H1 (cell line): ENCODE data around the gene PARD6A. TPM values are rescaled to one million over a fixed set of nuclear protein-coding genes. Genes with fewer than 3 reads are reported as not detected.

Source experiments
- CTCF ChIA-PET: fragments of 300-600 bp; sonication (Branson Sonifier 250); formaldehyde crosslinking; loops from one replicate; lab custom pipeline; 2021; ENCODE audit not compliant: partially characterized antibody; lab: Charles Lee
- POLR2A ChIA-PET: fragments of 300-600 bp; sonication (Branson Sonifier 250); formaldehyde crosslinking; loops from one replicate; lab custom pipeline; 2021; ENCODE audit warnings: inconsistent platforms; ENCODE audit not compliant: partially characterized antibody; lab: Charles Lee
- DNase-seq, 2 experiments: peaks; one replicate each; pipeline versions ENCODE4 v3.0.0 to v3.0.0-alpha.2; 2010 to 2022; ENCODE audit warnings: low spot score in 2 of 2, low read depth in 1 of 2, mixed read lengths in 1 of 2
- FAIRE-seq: peaks from 2 replicates; lab custom pipeline; 2011; peaks lifted over from hg19 to GRCh38; lab: Jason Lieb, UNC
- H2AFZ ChIP-seq: 2 replicates; pipeline ENCODE4 v1.8.1; 2012; ENCODE audit warnings: low read length, inconsistent platforms
- H2AK5ac ChIP-seq: 2 replicates; pipeline ENCODE4 v1.6.1; 2013; ENCODE audit warnings: low read depth, low read length
- H2BK120ac ChIP-seq: replicated peaks from 2 replicates; pipeline ENCODE3; 2013; ENCODE audit warnings: low read depth, low read length, inconsistent platforms
- H2BK12ac ChIP-seq: 2 replicates; pipeline ENCODE4 v1.6.1; 2013; ENCODE audit warnings: low read depth, low read length
- H2BK15ac ChIP-seq: 2 replicates; pipeline ENCODE4 v1.6.1; 2013; ENCODE audit warnings: low read length
- H2BK20ac ChIP-seq: 2 replicates; pipeline ENCODE4 v1.6.1; 2013; ENCODE audit warnings: low read length
- H2BK5ac ChIP-seq: 2 replicates; pipeline ENCODE4 v1.6.1; 2013; ENCODE audit warnings: low read depth, low read length
- H3K14ac ChIP-seq: 2 replicates; pipeline ENCODE4 v1.6.1; 2013; ENCODE audit warnings: inconsistent platforms; ENCODE audit not compliant: insufficient read length
- H3K18ac ChIP-seq: 2 replicates; pipeline ENCODE4 v1.6.1; 2013; ENCODE audit warnings: low read length; ENCODE audit errors: extremely low read depth
- H3K23ac ChIP-seq: 2 replicates; pipeline ENCODE4 v1.6.1; 2013; ENCODE audit warnings: inconsistent platforms; ENCODE audit not compliant: insufficient read length
- H3K23me2 ChIP-seq: 2 replicates; pipeline ENCODE4 v1.6.1; 2013; ENCODE audit warnings: low read depth, low read length
- H3K27ac ChIP-seq: 2 replicates; pipeline ENCODE4 v1.6.1; 2011; ENCODE audit warnings: low read depth, low read length, inconsistent platforms
- H3K27me3 ChIP-seq, 4 experiments: replicated peaks in 1 of 4; 1 replicate in 1 of 4; 2 replicates in 3 of 4; pipeline versions ENCODE4 v1.6.1 to v1.8.1; 2011 to 2013; ENCODE audit warnings: low read length in 3 of 4, mild to moderate bottlenecking in 3 of 4, inconsistent platforms in 2 of 4, mixed read lengths in 2 of 4, moderate library complexity in 1 of 4; ENCODE audit not compliant: control insufficient read depth in 3 of 4, insufficient read depth in 3 of 4; ENCODE audit errors: extremely low read depth in 1 of 4
- H3K36me3 ChIP-seq, 4 experiments: 2 replicates each; pipeline versions ENCODE4 v1.6.1 to v1.8.1; 2011 to 2013; ENCODE audit warnings: mild to moderate bottlenecking in 4 of 4, low read length in 3 of 4, moderate library complexity in 2 of 4, control low read depth in 1 of 4, inconsistent platforms in 1 of 4; ENCODE audit not compliant: insufficient read depth in 4 of 4, control insufficient read depth in 2 of 4
- H3K4ac ChIP-seq: replicated peaks from 2 replicates; pipeline ENCODE3; 2013; ENCODE audit warnings: low read length, low read depth, mixed read lengths, inconsistent platforms; ENCODE audit not compliant: insufficient read length
- H3K4me1 ChIP-seq, 4 experiments: replicated peaks in 1 of 4; 1 replicate in 1 of 4; 2 replicates in 3 of 4; pipeline versions ENCODE4 v1.6.1 to v1.8.1; 2011 to 2013; ENCODE audit warnings: low read length in 3 of 4, inconsistent platforms in 2 of 4, mixed read lengths in 1 of 4; ENCODE audit not compliant: insufficient read depth in 4 of 4, control insufficient read depth in 3 of 4
- H3K4me2 ChIP-seq, 2 experiments: 2 replicates each; pipeline versions ENCODE4 v1.6.1 to v1.8.1; 2011 to 2013; ENCODE audit warnings: low read depth in 2 of 2, low read length in 2 of 2, control low read depth in 1 of 2, inconsistent platforms in 1 of 2, mild to moderate bottlenecking in 1 of 2; ENCODE audit not compliant: insufficient read depth in 1 of 2
- H3K4me3 ChIP-seq, 4 experiments: fragments of 200-600, 300-600 bp in 1 of 4; sonication (generic), shearing (Covaris generic), sonication (Bioruptor Twin) in 1 of 4; 2 replicates each; pipeline versions ENCODE4 v1.5.1 to v1.8.1; 2011 to 2016; ENCODE audit warnings: low read length in 4 of 4, low read depth in 3 of 4, control low read depth in 2 of 4, inconsistent platforms in 2 of 4, mild to moderate bottlenecking in 2 of 4, mixed read lengths in 1 of 4, moderate library complexity in 1 of 4; ENCODE audit not compliant: insufficient read depth in 2 of 4; ENCODE audit errors: extremely low read depth in 1 of 4
- H3K56ac ChIP-seq: replicated peaks from 2 replicates; pipeline ENCODE3; 2013; ENCODE audit warnings: low read depth, mild to moderate bottlenecking, mixed read lengths, low read length, inconsistent platforms; ENCODE audit not compliant: insufficient read length
- H3K79me1 ChIP-seq: 2 replicates; pipeline ENCODE4 v1.6.1; 2013; ENCODE audit warnings: low read depth, low read length, control low read depth
- H3K79me2 ChIP-seq, 2 experiments: 2 replicates each; pipeline versions ENCODE4 v1.6.1 to v1.8.1; 2012 to 2013; ENCODE audit warnings: low read length in 2 of 2, mild to moderate bottlenecking in 2 of 2, inconsistent platforms in 1 of 2; ENCODE audit not compliant: insufficient read depth in 2 of 2, control insufficient read depth in 1 of 2
- H3K9ac ChIP-seq, 4 experiments: replicated peaks in 1 of 4; 1 replicate in 1 of 4; 2 replicates in 3 of 4; pipeline versions ENCODE4 v1.6.1 to v1.8.1; 2011 to 2013; ENCODE audit warnings: low read depth in 3 of 4, low read length in 3 of 4, control low read depth in 2 of 4, mild to moderate bottlenecking in 2 of 4, moderate library complexity in 2 of 4, inconsistent platforms in 1 of 4; ENCODE audit errors: extremely low read depth in 1 of 4
- H3K9me3 ChIP-seq, 2 experiments: 2 replicates each; pipeline versions ENCODE4 v1.6.1 to v1.8.1; 2012 to 2013; ENCODE audit warnings: mild to moderate bottlenecking in 2 of 2, moderate library complexity in 2 of 2, control low read depth in 1 of 2, inconsistent platforms in 1 of 2, low read depth in 1 of 2, low read length in 1 of 2, mixed read lengths in 1 of 2; ENCODE audit not compliant: insufficient read depth in 2 of 2
- H4K20me1 ChIP-seq, 2 experiments: replicated peaks in 1 of 2; 2 replicates each; pipeline versions ENCODE3 to v1.8.1; 2011 to 2013; ENCODE audit warnings: inconsistent platforms in 2 of 2, low read length in 2 of 2, mild to moderate bottlenecking in 1 of 2; ENCODE audit not compliant: insufficient read depth in 2 of 2, control insufficient read depth in 1 of 2
- H4K5ac ChIP-seq: 2 replicates; pipeline ENCODE4 v1.6.1; 2013; ENCODE audit warnings: low read length, low read depth, mixed read lengths, inconsistent platforms; ENCODE audit not compliant: insufficient read length
- H4K8ac ChIP-seq: 2 replicates; pipeline ENCODE4 v1.8.0; 2013; ENCODE audit warnings: mild to moderate bottlenecking, moderate library complexity, low read length, inconsistent platforms; ENCODE audit not compliant: insufficient read depth; ENCODE audit errors: extremely low read depth
- H4K91ac ChIP-seq: replicated peaks from 2 replicates; pipeline ENCODE3; 2013; ENCODE audit warnings: low read length, mixed read lengths, inconsistent platforms; ENCODE audit not compliant: insufficient read length
- BRCA1 ChIP-seq: IDR thresholded peaks from 2 replicates; pipeline ENCODE4 v1.6.1; 2012; ENCODE audit warnings: low read depth, low read length, improper control_type of control experiment
- CBX5 ChIP-seq: fragments of 300-800, 300-1000 bp; sonication (generic); IDR thresholded peaks from 2 replicates; pipeline ENCODE4 v1.7.1; 2016; ENCODE audit warnings: antibody characterized with exemption, low read length, low read depth
- CREB1 ChIP-seq: IDR thresholded peaks from 2 replicates; pipeline ENCODE4 v1.6.1; 2012; ENCODE audit warnings: inconsistent platforms
- E2F6 ChIP-seq: IDR thresholded peaks from 2 replicates; pipeline ENCODE4 v1.6.1; 2012; ENCODE audit warnings: inconsistent platforms
- GABPA ChIP-seq: IDR thresholded peaks from 2 replicates; pipeline ENCODE4 v1.6.1; 2011; ENCODE audit warnings: mild to moderate bottlenecking, low read length, moderate library complexity, borderline replicate concordance; ENCODE audit not compliant: insufficient read depth
- GTF2F1 ChIP-seq: IDR thresholded peaks from 2 replicates; pipeline ENCODE4 v1.6.1; 2012; ENCODE audit warnings: low read depth, low read length, improper control_type of control experiment, borderline replicate concordance
- KDM5A ChIP-seq: fragments of 200-600 bp; IDR thresholded peaks from 2 replicates; pipeline ENCODE4 v1.7.1; 2012; ENCODE audit warnings: mild to moderate bottlenecking, low read length, inconsistent platforms, mixed read lengths
- RBBP5 ChIP-seq: IDR thresholded peaks from 2 replicates; pipeline ENCODE4 v1.7.1; 2012; ENCODE audit warnings: low read depth, mild to moderate bottlenecking, inconsistent platforms, low read length, moderate library complexity, borderline replicate concordance
- RFX5 ChIP-seq: IDR thresholded peaks from 2 replicates; pipeline ENCODE4 v1.6.1; 2011; ENCODE audit warnings: low read depth, low read length, improper control_type of control experiment, borderline replicate concordance
- SIN3A ChIP-seq, 2 experiments: IDR thresholded peaks in 1 of 2; conservative IDR thresholded peaks in 1 of 2; 2 replicates each; pipeline ENCODE4 v1.6.1; 2011 to 2012; ENCODE audit warnings: low read length in 2 of 2, improper control_type of control experiment in 1 of 2, low read depth in 1 of 2, mild to moderate bottlenecking in 1 of 2
- SIX5 ChIP-seq: IDR thresholded peaks from 2 replicates; pipeline ENCODE4 v1.6.1; 2011; ENCODE audit warnings: mild to moderate bottlenecking, low read depth, low read length
- SP2 ChIP-seq: IDR thresholded peaks from 2 replicates; pipeline ENCODE4 v1.6.1; 2012; ENCODE audit warnings: mild to moderate bottlenecking, low read length, inconsistent platforms
- TEAD4 ChIP-seq: IDR thresholded peaks from 2 replicates; pipeline ENCODE4 v1.6.1; 2012; ENCODE audit warnings: low read depth, low read length, inconsistent platforms, mixed read lengths
- ZNF274 ChIP-seq: IDR thresholded peaks from 2 replicates; pipeline ENCODE4 v1.7.0; 2012; ENCODE audit warnings: low read length, borderline replicate concordance; ENCODE audit errors: extremely low read depth
- WGBS, 2 experiments: shearing (Covaris generic) in 1 of 2; methylation state at CpG; one replicate each; pipeline versions ENCODE4 v1.1.6 to v1.1.7; 2013 to 2015; ENCODE audit warnings: low lambda C conversion rate in 2 of 2, mixed read lengths in 2 of 2, inconsistent platforms in 1 of 2, low coverage in 1 of 2, missing lambda C conversion rate in 1 of 2; ENCODE audit not compliant: insufficient replicate concordance in 2 of 2, insufficient coverage in 1 of 2, insufficient read length in 1 of 2; ENCODE audit errors: extremely low coverage in 1 of 2, missing lambda C conversion rate in 1 of 2; 5-methylcytosine and 5-hydroxymethylcytosine counted together
- polyA plus RNA-seq, 7 experiments: library from polyadenylated mRNA; depleted of rRNA in 3 of 7; stranded (reverse) in 5 of 7; unstranded in 2 of 7; fragments of >200 nt in 5 of 7; fragments of 200-250 nt in 2 of 7; gene quantifications; 1 replicate in 5 of 7; 2 replicates in 1 of 7; 4 replicates in 1 of 7; pipeline versions ENCODE4 v1.2.1 to v1.2.3, GENCODE V29; 2011 to 2013; ENCODE audit warnings: missing spikeins in 2 of 7, mixed read lengths in 2 of 7
- total RNA-seq: library from RNA; stranded (reverse); fragmentation: NEBNext Ultra II Directional; extraction: Animal tissue kit (Norgen Biotek cat#: 25700); gene quantifications from 2 replicates; pipeline ENCODE4 v1.2.1, GENCODE V29; 2021

The PARD6A gene
- total and polyA plus RNA-seq, 2 of the 8 experiments (the other 6 are each of a cell fraction or from before 2014, with no cell fraction given): 15.1 to 21.8 TPM

GRCh38 chr16:67636713-67637112, 24.0 kb upstream of the PARD6A start:
- Histone ChIP-seq H3K9me3 (no peaks in the 10 kb centered on the region), H2BK5ac (no peak overlapping the region), H3K27ac (no peak overlapping the region), H3K4me2 (no peak overlapping the region), H3K27me3 (no peaks in the 10 kb centered on the region), H2BK20ac (no peak overlapping the region), H4K20me1 (peaks cover 0 to 7% of the 10 kb centered on the region in 2 experiments), H3K4me1 (no peaks in the 10 kb centered on the region), H3K4me3 (no peak overlapping the region), H3K18ac (no peak overlapping the region), H3K23ac (no peak overlapping the region), H3K4ac (no peak overlapping the region), H4K5ac (no peak overlapping the region), H3K36me3 (peaks cover 9 to 48% (median 33%) of the 10 kb centered on the region in 4 experiments), H3K9ac (no peak overlapping the region), H3K56ac (no peak overlapping the region), H2AK5ac (no peak overlapping the region), H2BK120ac (no peak overlapping the region), H2AFZ (no peak overlapping the region), H3K14ac (no peak overlapping the region), H2BK15ac (no peak overlapping the region), H3K79me2 (no peaks in the 10 kb centered on the region), H2BK12ac (no peak overlapping the region), H4K91ac (no peak overlapping the region), H3K79me1 (no peaks in the 10 kb centered on the region), H3K23me2 (no peaks in the 10 kb centered on the region), H4K8ac (no peak overlapping the region; the same call in 1 of the 2 replicates)
- POLR2A ChIA-PET: interaction anchor here (1.6 kb wide), 1 partner anchor 10 kb away, joined by 5 read pairs; no protein-coding TSS in a partner anchor
- CTCF ChIA-PET: interaction anchor here (2.1 to 18.0 kb wide), 3 partner anchors 12 to 26 kb away, joined by 5 to 202 read pairs (median 15); partner anchors contain the start of genes ACD, C16orf86, ENKD1 and PARD6A
- no peak for FAIRE-seq
- WGBS, 2 experiments: 91% methylated on average over 8 of the region's 8 CpGs; no CpG with 5 or more reads in 1 of the 2 experiments
- no peak for DNase-seq
- no peak for TF ChIP-seq CBX5
- TF ChIP-seq GABPA: no peak
- no peak for TF ChIP-seq SIN3A (conservative IDR thresholded peaks at IDR 0.05 in 1 of 2, IDR thresholded peaks at IDR 0.05 in 1 of 2; ENCODE audit: low read depth in 1 of 2, low read length in 2 of 2)
- TF ChIP-seq RFX5: no peak
- no peak for TF ChIP-seq E2F6
- no peak for TF ChIP-seq SIX5
- TF ChIP-seq CREB1: no peak
- TF ChIP-seq RBBP5: no peak
- no peak for TF ChIP-seq GTF2F1
- TF ChIP-seq ZNF274: no peak
- no peak for TF ChIP-seq SP2
- no peak for TF ChIP-seq KDM5A
- TF ChIP-seq BRCA1: no peak
- no peak for TF ChIP-seq TEAD4
